Fibroblast of the aortic adventitia (primary cell): ENCODE data around the gene NR1I3. TPM values are rescaled to one million over a fixed set of nuclear protein-coding genes. Genes with fewer than 3 reads are reported as not detected.

ENCODE experiments used
- DNase-seq: peaks from one replicate; pipeline ENCODE4 v3.0.0-alpha.2; 2010; ENCODE audit warnings: low read depth
- H3K4me3 ChIP-seq: 2 replicates; pipeline ENCODE4 v1.5.1; 2011; ENCODE audit warnings: low read depth, mild to moderate bottlenecking, control low read depth, low read length, moderate library complexity
- CTCF ChIP-seq: IDR thresholded peaks from 2 replicates; pipeline ENCODE4 v1.5.1; 2011; ENCODE audit warnings: mild to moderate bottlenecking, low read length, control low read depth, inconsistent platforms; ENCODE audit not compliant: insufficient read depth
- total RNA-seq: library from RNA; depleted of rRNA; stranded (reverse); fragments of >200 nt; gene quantifications from 2 replicates; pipeline ENCODE4 v1.2.3, GENCODE V29; 2012; ENCODE audit warnings: low replicate concordance

The NR1I3 gene
- total RNA-seq, 1 donor = not detected

GRCh38 chr1:161201836-161202712 lies 35.9 kb downstream of the NR1I3 start, which contains the start of gene NDUFS2:
Gene NDUFS2 (plus strand): TSS chr1:161202367. CDS start chr1:161202386, 19 bp downstream.
- TF ChIP-seq CTCF = peak; percentile 26
- H3K4me3 ChIP-seq = peak within 1 kb of the TSS; percentile 97
- DNase-seq = peak; percentile 99

GRCh38 chr1:161200992-161201835 lies 36.8 kb downstream of the NR1I3 start:
- H3K4me3 ChIP-seq = peak overlapping the region; percentile 67
- DNase-seq = peak; percentile 88

GRCh38 chr1:161200421-161200991 lies 37.5 kb downstream of the NR1I3 start:
- H3K4me3 ChIP-seq = no peak overlapping the region
- DNase-seq = no peak
- no peak for TF ChIP-seq CTCF

More at GRCh38 chr1:161200992-161201835, 36.8 kb downstream of the NR1I3 start:
- no peak for TF ChIP-seq CTCF

GRCh38 chr1:161199506-161200139 lies 38.4 kb downstream of the NR1I3 start:
- no peak for DNase-seq
- no peak for TF ChIP-seq CTCF
- H3K4me3 ChIP-seq = no peak overlapping the region

GRCh38 chr1:161198897-161199431 lies 39.0 kb downstream of the NR1I3 start, which contains the start of gene ADAMTS4:
Gene ADAMTS4 (minus strand): TSS chr1:161199054. CDS start chr1:161198627, 427 bp downstream.
- peak; percentile 91 for DNase-seq
- peak within 1 kb of the TSS; percentile 68 for H3K4me3 ChIP-seq
- TF ChIP-seq CTCF = no peak
